ENCODE data around the gene DTYMK.
"Not testable (repeated sequence)": the region's sequence is repeated elsewhere in the genome, so short reads cannot be mapped to it uniquely, and the experiment has no call there.

Gene DTYMK

GRCh38 chr2:241672243-241673188, 14.1 kb downstream of the DTYMK start:
- no peak for DNase-seq (ENCODE audit: low read depth)

DNA sequence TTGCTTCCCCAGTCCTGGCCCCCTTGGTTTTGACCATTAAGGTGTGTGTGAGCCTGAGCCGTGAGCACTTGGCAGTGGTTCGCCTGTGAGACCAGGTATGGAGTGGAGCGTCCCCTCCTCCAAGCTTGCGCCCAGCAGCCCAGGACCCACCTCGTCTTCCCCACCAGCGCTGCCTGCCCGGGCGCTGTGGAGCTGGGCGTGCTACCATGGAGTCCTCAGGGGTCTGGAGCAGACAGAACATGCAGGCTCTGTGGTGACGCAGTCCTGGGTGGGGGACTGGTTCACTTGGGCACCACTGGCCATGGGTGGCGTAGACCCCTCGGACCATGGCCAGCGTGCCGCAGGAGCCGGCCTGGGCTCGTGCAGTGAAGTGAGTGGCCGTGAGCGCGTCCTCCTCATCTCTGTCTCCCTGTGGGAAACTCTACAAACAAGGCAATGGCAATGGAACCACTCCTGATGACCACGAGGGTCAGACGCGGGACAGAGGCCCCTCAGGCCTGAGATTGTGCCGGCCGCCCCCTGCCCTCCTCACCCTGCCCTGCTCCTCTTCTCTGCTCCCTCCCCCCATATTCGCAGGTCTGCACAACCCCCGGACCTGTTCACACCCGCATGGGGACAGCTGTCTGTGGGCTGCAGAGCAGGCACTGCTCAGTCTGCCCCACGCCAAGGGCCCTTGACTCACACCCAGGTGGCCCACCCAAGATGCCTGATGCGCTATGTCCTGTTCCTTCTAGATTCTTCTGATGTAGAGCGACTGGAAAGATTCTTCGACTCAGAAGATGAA, 15.0 kb downstream of the DTYMK start:
- DNase-seq (ENCODE audit: low read depth), result no peak

- DNase-seq (ENCODE audit: low read depth), result no peak
Observed at GRCh38 chr2:241670333-241671110, 16.1 kb downstream of the DTYMK start.

- DNase-seq (ENCODE audit: low read depth), result no peak
Observed at GRCh38 chr2:241668839-241669238, 17.8 kb downstream of the DTYMK start.

- DNase-seq (ENCODE audit: low read depth), result no peak
Observed at GRCh38 chr2:241668354-241668753, 18.3 kb downstream of the DTYMK start.

- DNase-seq (ENCODE audit: low read depth), result no peak
Observed at GRCh38 chr2:241666627-241667400, 19.8 kb downstream of the DTYMK start.

GRCh38 chr2:241665731-241666440, 20.7 kb downstream of the DTYMK start:
- no peak for DNase-seq (ENCODE audit: low read depth)

DNA sequence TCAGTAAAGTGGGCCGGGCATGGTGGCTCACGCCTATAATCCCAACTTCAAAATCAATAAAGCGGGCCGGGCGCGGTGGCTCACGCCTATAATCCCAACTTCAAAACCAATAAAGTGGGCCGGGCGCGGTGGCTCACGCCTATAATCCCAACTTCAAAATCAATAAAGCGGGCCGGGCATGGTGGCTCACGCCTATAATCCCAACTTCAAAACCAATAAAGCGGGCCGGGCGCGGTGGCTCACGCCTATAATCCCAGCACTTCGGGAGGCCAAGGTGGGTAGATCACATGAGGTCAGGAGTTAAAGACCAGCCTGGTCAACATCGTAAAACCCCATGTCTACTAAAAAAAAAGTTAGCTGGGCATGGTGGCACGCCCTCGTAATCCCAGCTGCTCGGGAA, 23.9 kb downstream of the DTYMK start:
- not testable (repeated sequence) for DNase-seq (ENCODE audit: low read depth)

DNA sequence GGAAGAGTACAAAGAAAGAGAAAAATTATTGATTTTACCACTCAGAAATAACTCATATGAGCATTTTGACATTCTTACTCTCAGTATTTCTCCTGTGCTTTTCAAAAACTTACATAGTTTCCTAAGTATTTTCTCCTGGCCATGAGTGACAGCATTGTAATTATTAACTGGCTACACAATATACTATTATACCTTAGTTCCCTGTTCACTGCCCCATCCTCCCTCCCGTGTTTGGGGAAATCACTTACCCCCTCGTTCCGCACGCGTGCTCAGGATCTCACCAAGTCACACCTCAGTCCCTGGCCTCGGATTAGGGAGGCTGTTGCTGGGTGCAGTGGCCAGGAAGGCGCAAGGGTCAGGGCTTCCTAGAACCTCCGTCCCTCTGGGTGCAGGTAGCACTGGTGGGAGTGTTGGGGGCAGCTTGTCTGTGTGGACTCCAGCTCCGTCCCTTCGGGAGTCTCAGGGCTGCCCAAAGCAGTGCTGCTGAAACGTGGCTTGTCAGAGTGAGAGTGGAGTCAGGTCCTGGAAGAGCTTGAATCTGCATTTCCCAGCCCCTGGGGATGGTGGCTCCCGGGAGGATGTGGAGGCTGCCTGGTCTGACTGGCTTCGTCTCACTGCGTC, 25.9 kb downstream of the DTYMK start:
- DNase-seq (ENCODE audit: low read depth), result no peak

GRCh38 chr2:241659150-241659739, 27.4 kb downstream of the DTYMK start:
- DNase-seq (ENCODE audit: low read depth), result no peak

DNA sequence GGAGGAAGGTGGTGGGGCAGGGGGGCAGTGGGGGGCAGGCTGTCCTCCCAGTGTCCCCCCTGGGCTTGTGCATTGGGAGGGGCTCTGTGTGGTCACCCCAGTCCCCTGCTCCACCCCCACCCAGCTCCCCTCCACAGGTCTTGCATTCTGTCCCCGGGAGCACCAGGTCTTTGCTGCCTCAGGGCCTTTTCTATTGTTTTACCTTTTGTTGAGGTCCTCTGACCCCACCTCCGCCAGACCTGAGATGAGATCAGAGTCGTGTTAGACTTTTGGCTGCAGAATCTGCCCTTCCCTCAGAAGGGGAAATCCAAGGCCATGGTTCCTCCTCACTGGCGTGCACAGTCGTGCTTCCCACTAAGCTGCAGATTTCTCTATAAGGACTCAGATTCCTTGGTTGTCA, 28.3 kb downstream of the DTYMK start:
- no peak for DNase-seq (ENCODE audit: low read depth)

DNA sequence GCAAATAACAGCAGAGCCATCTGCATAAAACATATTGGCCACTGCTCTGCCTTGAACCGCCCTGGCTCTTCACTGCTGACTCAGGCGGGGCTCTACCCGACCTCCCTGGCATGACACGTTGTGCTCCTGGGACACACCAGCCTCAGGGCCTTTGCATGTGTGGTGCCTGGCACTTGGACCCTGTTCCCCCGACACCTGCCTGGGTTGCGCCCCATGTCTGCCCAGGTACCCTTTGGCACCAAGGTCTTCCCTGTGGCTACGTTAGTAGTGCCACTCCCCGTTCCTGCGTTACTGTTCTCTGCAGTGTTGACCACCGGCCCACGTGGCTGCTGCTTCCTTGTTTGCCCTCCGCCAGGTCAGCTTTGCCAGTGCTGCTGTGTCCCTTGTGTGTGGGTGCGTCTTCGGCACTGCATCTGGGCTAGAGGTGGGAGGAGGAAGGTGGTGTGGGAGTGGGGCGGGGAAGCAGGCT, 28.8 kb downstream of the DTYMK start:
- no peak for DNase-seq (ENCODE audit: low read depth)

DNA sequence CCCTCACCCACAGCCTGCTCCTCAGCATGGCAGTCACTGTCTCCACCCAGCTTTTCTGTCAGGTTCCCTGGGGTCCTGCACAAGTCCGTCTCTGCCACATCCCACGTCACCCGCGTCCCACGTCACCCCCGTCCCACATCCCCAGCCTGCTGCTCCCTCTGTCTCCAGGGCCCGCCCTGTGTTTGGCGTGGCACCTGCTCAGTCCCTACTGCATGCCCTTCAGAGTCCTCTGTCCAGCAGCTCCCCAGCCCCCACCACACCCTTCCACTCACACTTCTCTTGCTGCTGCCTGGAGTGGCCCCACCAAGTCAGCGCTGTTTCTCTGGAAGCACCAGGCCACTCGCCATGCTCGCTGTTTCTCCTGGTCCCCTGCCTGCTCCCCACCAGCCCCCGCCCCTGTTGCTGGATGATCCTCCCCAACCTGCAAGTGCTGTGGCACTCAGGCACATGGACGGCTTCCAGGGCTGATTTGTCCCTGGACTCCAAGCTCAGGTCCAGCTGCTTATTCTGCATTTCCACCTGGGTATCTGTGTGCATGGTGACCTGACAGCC, 30.3 kb downstream of the DTYMK start:
- no peak for DNase-seq (ENCODE audit: low read depth)

- DNase-seq (ENCODE audit: low read depth), result no peak
Observed at GRCh38 chr2:241655516-241656189, 31.0 kb downstream of the DTYMK start.

DNA sequence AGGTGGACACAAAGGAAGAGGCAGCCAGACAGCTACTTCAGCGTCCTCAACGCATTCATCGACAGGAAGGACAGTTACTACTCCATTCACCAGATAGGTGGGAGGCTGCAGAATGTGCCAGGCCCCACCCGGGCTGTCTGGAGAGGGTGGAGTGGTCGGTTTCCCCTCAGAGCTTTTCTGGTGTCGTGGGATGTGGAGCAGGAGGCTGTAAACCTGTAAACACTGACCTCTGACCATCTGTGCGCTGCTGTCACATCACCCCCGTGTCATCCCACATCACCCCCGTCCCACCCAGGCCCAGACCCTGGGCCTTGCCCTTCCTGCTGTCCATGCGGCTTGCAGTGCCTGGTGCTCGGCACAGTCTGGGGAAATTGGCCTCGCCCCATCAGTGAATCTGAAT, 32.1 kb downstream of the DTYMK start:
- no peak for DNase-seq (ENCODE audit: low read depth)

- DNase-seq (ENCODE audit: low read depth), result no peak
Observed at GRCh38 chr2:241653210-241653750, 33.3 kb downstream of the DTYMK start.

DNA sequence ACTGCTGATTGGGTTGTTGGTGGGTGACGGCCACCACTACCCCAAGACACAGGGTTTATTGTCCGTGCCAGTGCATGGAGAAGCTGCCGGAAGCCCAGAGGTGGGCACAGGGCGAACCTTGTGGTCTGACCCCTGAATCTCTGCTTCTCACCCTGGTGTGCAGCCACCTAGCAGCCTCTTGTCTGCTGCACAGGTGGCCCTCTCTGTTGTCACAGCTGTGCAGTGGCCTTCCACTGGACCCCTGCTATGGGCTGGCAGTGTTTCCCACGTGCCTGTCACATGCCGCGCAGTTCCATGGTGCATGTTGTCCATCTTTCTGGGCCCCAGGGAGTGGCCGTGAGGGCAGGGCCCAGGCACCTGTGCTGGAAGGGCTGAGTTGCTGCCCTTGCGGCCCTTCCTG, 33.9 kb downstream of the DTYMK start:
- DNase-seq (ENCODE audit: low read depth), result no peak

- DNase-seq (ENCODE audit: low read depth), result no peak
Observed at GRCh38 chr2:241652142-241652541, 34.5 kb downstream of the DTYMK start.

GRCh38 chr2:241649927-241650326, 36.7 kb downstream of the DTYMK start:
- no peak for DNase-seq (ENCODE audit: low read depth)

Data from activated T-helper 9 cell treated with anti-CD3 and anti-CD28 coated beads, Interleukin-2, amount 50 U/mL, for 16 hours (primary cell).